HEK293 (cell line): ENCODE data around the gene TSPOAP1.

ENCODE experiments used
- MYNN ChIP-seq: fragments of 450-650 bp; formaldehyde crosslinking; IDR thresholded peaks from 2 replicates; pipeline ENCODE4 v1.5.1; 2016; ENCODE audit warnings: missing biosample characterization, missing genetic modification characterization, borderline replicate concordance
- PBX3 ChIP-seq: sonication (generic); formaldehyde crosslinking; IDR thresholded peaks from 2 replicates; pipeline ENCODE4 v1.8.1; 2022; ENCODE audit warnings: mild to moderate bottlenecking, moderate library complexity, missing genetic modification reagents
- YY1 ChIP-seq: fragments of 450-650 bp; formaldehyde crosslinking; IDR thresholded peaks from 2 replicates; pipeline ENCODE4 v1.5.1; 2018; ENCODE audit warnings: missing biosample characterization, missing genetic modification characterization
- TF ChIP-seq, protein P1 (sequence below): fragments of 450-650 bp; formaldehyde crosslinking; IDR thresholded peaks from 2 replicates; pipeline ENCODE4 v1.5.1; 2016; ENCODE audit warnings: missing biosample characterization, missing genetic modification characterization

GRCh38 chr17:58325976-58326468, 2.6 kb downstream of the TSPOAP1 start:
- TF ChIP-seq YY1 (tag by site-specific recombination) (no peak), MYNN (tag by site-specific recombination) (no peak), PBX3 (CRISPR knock-in tag) (no peak)
- TF ChIP-seq, protein P1, sequence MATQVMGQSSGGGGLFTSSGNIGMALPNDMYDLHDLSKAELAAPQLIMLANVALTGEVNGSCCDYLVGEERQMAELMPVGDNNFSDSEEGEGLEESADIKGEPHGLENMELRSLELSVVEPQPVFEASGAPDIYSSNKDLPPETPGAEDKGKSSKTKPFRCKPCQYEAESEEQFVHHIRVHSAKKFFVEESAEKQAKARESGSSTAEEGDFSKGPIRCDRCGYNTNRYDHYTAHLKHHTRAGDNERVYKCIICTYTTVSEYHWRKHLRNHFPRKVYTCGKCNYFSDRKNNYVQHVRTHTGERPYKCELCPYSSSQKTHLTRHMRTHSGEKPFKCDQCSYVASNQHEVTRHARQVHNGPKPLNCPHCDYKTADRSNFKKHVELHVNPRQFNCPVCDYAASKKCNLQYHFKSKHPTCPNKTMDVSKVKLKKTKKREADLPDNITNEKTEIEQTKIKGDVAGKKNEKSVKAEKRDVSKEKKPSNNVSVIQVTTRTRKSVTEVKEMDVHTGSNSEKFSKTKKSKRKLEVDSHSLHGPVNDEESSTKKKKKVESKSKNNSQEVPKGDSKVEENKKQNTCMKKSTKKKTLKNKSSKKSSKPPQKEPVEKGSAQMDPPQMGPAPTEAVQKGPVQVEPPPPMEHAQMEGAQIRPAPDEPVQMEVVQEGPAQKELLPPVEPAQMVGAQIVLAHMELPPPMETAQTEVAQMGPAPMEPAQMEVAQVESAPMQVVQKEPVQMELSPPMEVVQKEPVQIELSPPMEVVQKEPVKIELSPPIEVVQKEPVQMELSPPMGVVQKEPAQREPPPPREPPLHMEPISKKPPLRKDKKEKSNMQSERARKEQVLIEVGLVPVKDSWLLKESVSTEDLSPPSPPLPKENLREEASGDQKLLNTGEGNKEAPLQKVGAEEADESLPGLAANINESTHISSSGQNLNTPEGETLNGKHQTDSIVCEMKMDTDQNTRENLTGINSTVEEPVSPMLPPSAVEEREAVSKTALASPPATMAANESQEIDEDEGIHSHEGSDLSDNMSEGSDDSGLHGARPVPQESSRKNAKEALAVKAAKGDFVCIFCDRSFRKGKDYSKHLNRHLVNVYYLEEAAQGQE (tag by site-specific recombination) = peak; percentile 57
